GM18868 (cell line): ENCODE measurements around the gene SLC3A2.
"Not testable (repeated sequence)": the region's sequence is repeated elsewhere in the genome, so short reads cannot be mapped to it uniquely, and the experiment has no call there.

Experiments
- ATAC-seq: cut with Tn5 transposase; IDR thresholded peaks from one replicate; pipeline ENCODE4 v1.9.1; 2021; ENCODE audit warnings: mild to moderate bottlenecking, moderate library complexity; ENCODE audit not compliant: unreplicated experiment

Gene SLC3A2

DNA sequence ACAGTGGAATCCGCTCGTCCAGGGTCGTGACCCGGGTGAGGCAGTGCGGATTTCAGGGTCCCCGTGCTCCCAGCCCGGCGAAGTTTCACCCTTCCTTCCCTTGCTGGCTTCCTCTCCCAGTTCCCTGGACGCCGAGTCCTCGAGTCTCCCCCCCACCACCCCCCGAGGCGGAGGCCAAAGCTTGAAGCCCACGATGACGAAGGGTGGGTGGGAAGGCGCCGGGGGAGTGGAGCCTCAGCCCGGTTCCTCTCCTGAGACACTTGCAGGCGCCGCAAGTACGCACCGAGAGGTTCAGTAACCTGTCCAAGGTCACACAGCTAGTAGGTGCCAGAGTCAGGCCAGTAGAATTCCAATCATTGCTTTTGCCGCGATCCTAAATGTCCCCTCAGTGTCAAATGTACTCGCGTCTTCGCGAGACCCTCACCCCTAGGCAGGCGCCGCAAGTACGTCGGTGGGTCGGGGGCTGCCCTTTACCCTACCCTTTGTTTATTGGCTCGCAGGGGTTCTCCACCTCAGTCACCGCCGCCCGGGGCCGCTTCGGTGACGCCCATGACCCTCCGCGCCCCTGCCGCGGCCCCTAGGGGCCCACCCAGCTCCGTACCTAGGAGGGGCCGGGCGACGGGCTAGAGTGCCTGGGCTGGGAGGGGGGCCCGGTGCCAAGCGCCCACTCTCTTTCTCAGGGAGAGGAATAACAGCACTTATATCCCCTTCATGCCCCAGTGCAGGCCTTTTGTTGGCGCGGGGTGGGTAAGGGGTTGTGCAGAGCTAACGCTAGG lies 46.2 kb downstream of the SLC3A2 start:
- ATAC-seq: no peak

- ATAC-seq: no peak
These were observed 47.3 kb downstream of the SLC3A2 start for GRCh38 chr11:62928011-62928410.

DNA sequence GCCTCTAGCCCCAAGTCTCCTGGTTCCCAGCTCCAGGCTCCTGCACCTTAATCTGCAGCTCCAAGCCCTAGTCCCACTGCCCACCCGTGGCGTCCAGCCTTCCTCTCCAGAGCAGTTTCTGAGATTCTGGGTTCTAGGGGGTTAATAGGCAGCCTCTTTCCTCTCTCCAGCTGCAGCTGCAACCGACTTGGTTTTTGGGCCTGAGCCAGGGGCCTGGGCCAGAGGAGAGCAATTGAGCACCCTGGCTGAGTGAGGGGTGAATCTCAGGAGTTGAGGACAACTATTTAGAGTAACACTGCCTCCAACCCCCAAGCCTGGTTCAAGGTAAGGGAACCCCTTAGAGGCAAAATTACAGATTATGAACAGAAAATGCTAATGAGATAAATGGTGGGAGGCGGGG lies 49.5 kb downstream of the SLC3A2 start:
- ATAC-seq: no peak

GRCh38 chr11:62930666-62931065 lies 50.0 kb downstream of the SLC3A2 start:
- no peak for ATAC-seq

DNA sequence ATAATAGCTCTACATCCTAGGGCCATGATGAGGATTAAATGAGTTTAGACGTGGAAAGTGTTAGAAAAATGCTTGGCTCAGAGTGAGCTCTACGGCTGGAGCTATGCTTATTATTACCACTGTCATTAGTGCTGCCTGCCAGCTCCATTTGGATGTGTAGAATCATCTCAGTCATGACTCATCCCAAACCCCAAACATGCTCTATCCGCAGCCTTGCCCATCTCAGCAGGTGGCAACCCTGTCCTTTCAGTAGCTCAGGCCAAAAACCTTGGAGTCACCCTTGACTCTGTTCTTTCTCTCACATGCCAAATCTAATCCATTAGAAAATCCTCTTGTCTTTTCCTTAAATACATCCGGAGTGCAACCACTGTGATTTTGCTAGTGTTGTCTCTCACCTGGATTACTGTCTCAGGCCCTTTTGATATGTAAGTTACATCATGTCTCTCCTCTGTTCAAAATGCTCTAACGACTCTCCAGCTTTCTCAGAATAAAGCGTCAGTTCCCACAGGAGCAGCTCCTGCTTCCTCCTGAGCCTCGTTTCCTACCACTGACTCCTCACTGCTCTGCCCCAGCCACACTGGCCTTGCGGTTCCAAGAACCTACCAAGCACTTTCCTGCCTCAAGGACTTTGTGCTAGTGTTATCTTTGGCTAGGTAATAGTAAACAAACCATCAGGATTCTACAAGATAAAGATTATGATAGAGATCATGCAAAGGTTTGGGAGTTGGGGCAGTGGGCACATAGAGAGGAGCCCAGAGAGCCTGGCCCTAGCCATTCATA lies 51.0 kb downstream of the SLC3A2 start:
- no peak for ATAC-seq

GRCh38 chr11:62933285-62933684 lies 52.6 kb downstream of the SLC3A2 start:
- ATAC-seq: no peak

- no peak for ATAC-seq
These were observed 53.2 kb downstream of the SLC3A2 start for GRCh38 chr11:62933750-62934495.

GRCh38 chr11:62934496-62934785 lies 53.7 kb downstream of the SLC3A2 start:
- ATAC-seq: no peak

- ATAC-seq: not testable (repeated sequence)
These were observed 56.8 kb downstream of the SLC3A2 start for GRCh38 chr11:62937528-62937927.
